ENCODE data around the gene RPS14. TPM values are rescaled to one million over a fixed set of nuclear protein-coding genes. Genes with fewer than 3 reads are reported as not detected.

RPS14 gene
- total RNA-seq, 2 experiments from 2014 or later = 2,270 to 3,312 TPM

Other genes starting within 250 kb of the RPS14 start
- not detected for gene CAMK2A, start 160.0 kb downstream of the RPS14 start, total RNA-seq
- gene ARSI, start 146.8 kb downstream of the RPS14 start, total RNA-seq = not detected
- 100 to 1,000 TPM; 113 to 145 TPM for gene TCOF1, start 92.0 kb downstream of the RPS14 start, total RNA-seq
- 100 to 1,000 TPM; 217 to 290 TPM for gene CD74, start 36.8 kb downstream of the RPS14 start, total RNA-seq
- 1 to 10 TPM; 5.1 to 5.5 TPM for gene NDST1, start 58.4 kb upstream of the RPS14 start, total RNA-seq
- under 1 TPM; 0.11 to 0.14 TPM for gene SYNPO, start 190.9 kb upstream of the RPS14 start, total RNA-seq
- under 1 TPM; 0.30 to 0.32 TPM for gene MYOZ3, start 211.5 kb upstream of the RPS14 start, total RNA-seq